ENCODE results near the gene HOXA4.

DNA sequence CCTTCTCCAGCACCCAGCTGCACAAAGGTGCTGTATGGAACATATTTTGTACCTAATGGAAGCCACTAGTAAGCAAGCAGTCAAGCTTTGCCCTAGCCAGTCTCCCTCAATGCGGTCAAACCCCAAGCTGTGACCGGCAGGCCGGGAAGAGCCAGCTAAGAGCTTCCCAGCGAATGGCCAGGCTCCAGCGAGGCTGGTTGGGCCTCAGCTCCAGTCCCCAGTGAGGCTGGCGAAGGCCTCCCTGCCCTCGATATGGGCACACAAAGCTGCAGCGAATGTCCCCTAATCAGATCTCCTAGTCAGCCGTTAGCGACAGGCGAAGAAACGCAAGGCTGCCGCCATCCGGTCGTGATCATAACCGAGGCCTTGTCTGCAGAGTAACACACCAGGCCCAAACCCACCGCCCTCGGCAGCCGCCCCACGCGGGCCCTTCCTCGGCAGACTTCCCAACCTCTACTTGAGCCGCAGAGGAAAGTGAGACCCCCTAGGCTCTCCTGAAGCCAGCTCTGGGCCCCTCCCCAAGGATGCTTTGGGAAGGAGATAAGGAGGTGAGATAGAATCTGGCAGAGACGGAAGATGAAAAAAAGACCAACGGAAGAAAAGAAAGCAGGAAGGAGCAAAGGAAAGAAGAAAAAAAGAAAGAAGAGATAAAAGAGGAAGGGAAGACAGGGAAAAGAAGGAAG, 37.8 kb upstream of the HOXA4 start:
- TF ChIP-seq, protein P1, sequence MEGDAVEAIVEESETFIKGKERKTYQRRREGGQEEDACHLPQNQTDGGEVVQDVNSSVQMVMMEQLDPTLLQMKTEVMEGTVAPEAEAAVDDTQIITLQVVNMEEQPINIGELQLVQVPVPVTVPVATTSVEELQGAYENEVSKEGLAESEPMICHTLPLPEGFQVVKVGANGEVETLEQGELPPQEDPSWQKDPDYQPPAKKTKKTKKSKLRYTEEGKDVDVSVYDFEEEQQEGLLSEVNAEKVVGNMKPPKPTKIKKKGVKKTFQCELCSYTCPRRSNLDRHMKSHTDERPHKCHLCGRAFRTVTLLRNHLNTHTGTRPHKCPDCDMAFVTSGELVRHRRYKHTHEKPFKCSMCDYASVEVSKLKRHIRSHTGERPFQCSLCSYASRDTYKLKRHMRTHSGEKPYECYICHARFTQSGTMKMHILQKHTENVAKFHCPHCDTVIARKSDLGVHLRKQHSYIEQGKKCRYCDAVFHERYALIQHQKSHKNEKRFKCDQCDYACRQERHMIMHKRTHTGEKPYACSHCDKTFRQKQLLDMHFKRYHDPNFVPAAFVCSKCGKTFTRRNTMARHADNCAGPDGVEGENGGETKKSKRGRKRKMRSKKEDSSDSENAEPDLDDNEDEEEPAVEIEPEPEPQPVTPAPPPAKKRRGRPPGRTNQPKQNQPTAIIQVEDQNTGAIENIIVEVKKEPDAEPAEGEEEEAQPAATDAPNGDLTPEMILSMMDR (conservative IDR thresholded peaks at IDR 0.05): no peak
- TF ChIP-seq ZFX (IDR thresholded peaks at IDR 0.05): no peak
